ENCODE results near the gene GPX4. TPM values are rescaled to one million over a fixed set of nuclear protein-coding genes. Genes with fewer than 3 reads are reported as not detected.

GPX4 gene
- total and polyA plus RNA-seq, 12 donors, result 332 to 1,424 (median 704) TPM

DNA sequence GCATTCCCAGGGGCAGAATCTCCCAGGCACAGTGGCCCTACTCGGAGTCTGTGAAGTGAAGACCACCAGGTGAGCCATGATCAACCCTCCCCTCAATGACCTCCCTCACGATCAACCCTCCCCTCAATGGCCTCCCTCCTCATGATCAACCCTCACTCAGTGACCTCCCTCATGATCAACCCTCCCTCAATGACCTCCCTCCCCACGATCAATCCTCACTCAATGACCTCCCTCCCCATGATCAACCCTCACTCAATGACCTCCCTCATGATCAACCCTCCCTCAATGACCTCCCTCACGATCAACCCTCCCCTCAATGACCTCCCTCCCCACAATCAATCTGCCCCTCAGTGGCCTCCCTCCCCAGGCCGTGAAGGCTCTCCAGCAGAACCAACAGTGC is 38.1 kb downstream of the GPX4 start:
- Histone ChIP-seq H3K9me3 (replicated peaks in 1 of 3) (no peaks in the 10 kb centered on the region), H3K36me3 (replicated peaks in 1 of 2) (peaks cover 0 to 48% of the 10 kb centered on the region in 2 donors), H3K4me3 (no peak overlapping the region), H3K27me3 (no peaks in the 10 kb centered on the region), H3K27ac (peak overlapping the region in 1 of 5 donors; percentile 6), H3K4me1 (replicated peaks in 1 of 2) (no peaks in the 10 kb centered on the region)
- intact Hi-C loops (cut with DNase I), result no loop called here
- 60 to 77% (median 70%) methylated on average over 4 to 5 of the region's 5 CpGs for WGBS, 4 donors
- DNase-seq, result no peak
- TF ChIP-seq, protein P1, sequence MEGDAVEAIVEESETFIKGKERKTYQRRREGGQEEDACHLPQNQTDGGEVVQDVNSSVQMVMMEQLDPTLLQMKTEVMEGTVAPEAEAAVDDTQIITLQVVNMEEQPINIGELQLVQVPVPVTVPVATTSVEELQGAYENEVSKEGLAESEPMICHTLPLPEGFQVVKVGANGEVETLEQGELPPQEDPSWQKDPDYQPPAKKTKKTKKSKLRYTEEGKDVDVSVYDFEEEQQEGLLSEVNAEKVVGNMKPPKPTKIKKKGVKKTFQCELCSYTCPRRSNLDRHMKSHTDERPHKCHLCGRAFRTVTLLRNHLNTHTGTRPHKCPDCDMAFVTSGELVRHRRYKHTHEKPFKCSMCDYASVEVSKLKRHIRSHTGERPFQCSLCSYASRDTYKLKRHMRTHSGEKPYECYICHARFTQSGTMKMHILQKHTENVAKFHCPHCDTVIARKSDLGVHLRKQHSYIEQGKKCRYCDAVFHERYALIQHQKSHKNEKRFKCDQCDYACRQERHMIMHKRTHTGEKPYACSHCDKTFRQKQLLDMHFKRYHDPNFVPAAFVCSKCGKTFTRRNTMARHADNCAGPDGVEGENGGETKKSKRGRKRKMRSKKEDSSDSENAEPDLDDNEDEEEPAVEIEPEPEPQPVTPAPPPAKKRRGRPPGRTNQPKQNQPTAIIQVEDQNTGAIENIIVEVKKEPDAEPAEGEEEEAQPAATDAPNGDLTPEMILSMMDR (IDR thresholded peaks at IDR 0.05), result no peak
- TF ChIP-seq POLR2A (IDR thresholded peaks at IDR 0.05), result no peak

DNA sequence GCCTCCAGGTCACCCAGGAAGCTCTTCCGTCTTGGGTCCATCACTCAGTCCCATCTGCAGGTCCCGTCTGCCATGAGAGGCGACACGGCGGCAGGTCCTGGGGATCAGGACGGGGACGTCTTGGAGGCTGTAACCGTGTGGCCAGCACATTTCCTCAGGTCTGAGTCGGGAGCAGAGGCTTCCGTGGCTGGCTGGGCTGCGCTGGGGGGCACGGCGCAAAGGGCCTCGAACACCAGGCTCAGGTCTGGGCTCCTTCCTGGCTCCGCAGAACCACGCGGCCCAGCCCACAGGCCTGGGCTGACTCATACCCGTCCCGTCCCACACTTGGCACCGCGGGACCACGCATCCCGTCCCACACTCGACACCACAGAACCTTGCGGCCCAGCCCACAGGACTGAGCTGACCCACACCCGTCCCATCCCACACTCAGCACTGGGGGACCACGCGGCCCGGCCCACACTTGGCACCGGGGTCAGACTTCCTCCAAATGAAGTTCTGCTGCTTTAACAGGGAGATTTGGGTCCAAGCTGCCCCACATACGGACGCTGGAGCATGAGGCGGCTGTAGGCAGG is 40.1 kb downstream of the GPX4 start:
- intact Hi-C loops (cut with DNase I), result no loop called here
- Histone ChIP-seq H3K36me3 (replicated peaks in 1 of 2) (peaks cover 0 to 58% of the 10 kb centered on the region in 2 donors), H3K9me3 (replicated peaks in 1 of 3) (no peaks in the 10 kb centered on the region), H3K27ac (no peak overlapping the region), H3K27me3 (no peaks in the 10 kb centered on the region), H3K4me3 (no peak overlapping the region), H3K4me1 (replicated peaks in 1 of 2) (no peaks in the 10 kb centered on the region)
- WGBS, 4 donors, result 91 to 96% (median 95%) methylated on average over 17 to 33 of the region's 33 CpGs
- TF ChIP-seq, protein P1 (IDR thresholded peaks at IDR 0.05), result no peak
- TF ChIP-seq POLR2A (IDR thresholded peaks at IDR 0.05), result no peak
- no peak for DNase-seq

DNA sequence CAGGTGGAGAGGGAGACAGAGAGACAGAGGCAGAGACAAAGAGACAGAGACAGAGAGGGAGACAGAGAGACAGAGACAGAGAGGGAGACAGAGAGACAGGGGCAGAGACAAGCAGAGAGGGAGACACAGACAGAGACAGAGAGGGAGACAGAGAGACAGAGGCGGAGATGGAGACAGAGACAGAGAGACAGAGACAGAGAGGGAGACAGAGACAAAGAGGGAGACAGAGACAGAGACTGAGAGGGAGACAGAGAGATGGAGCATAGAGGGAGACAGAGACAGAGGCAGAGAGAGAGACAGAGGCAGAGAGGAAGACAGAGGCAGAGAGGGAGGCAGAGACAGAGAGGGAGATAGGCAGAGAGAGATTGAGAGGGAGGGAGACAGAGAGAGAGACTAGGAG is 40.9 kb downstream of the GPX4 start:
- Histone ChIP-seq H3K4me1 (replicated peaks in 1 of 2) (no peaks in the 10 kb centered on the region), H3K36me3 (replicated peaks in 1 of 2) (peaks cover 0 to 64% of the 10 kb centered on the region in 2 donors), H3K27ac (no peak overlapping the region), H3K27me3 (no peaks in the 10 kb centered on the region), H3K4me3 (no peak overlapping the region), H3K9me3 (replicated peaks in 1 of 3) (no peaks in the 10 kb centered on the region)
- no peak for TF ChIP-seq POLR2A (IDR thresholded peaks at IDR 0.05)
- TF ChIP-seq, protein P1 (IDR thresholded peaks at IDR 0.05), result no peak
- intact Hi-C loops (cut with DNase I), result no loop called here
- DNase-seq, result no peak
- WGBS, 4 donors, result 89 to 100% (median 92%) methylated on average over 1 of the region's 1 CpG

DNA sequence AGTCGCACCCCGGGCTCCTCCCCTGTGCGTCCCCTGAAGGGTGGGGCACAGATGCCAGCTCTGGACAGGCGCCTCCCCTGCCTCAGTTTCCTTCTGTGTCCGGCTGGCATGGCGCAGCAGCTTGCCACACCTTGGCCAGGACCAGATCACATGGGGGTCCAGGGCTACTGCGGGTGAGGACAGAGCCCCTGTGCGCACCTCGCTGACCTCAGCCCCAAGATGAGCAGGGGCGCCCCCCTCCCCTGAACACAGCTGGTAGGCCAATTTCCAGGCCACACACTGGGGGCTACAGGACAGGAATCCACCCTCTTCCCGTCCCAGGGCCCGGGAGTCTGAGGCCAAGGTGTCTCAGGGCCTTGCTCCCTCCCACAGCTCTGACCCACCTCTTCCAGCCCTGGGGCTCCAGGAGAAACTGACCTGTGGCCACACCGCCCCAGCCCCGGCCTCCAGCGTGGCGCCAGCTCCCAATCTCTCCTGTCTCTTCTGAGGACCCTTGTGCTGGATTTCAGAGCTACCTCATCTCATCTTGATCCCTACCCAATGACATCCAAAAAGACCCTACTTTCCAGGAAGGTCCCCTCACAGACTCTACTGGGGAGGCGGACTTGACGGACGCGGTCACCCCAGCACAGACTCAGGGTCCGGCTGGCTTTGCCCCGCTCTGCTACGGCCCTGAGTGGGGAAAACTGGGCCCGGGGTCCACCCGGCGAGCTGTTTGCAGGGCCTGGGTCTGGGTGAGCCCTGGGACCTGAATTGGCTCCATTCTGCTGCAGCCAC is 42.0 kb downstream of the GPX4 start:
- 94 to 96% (median 95%) methylated on average over 18 to 26 of the region's 26 CpGs for WGBS, 4 donors
- DNase-seq, result no peak
- Histone ChIP-seq H3K27me3 (no peaks in the 10 kb centered on the region), H3K27ac (peak overlapping the region in 1 of 5 donors; percentile 6), H3K4me1 (replicated peaks in 1 of 2) (peaks cover 5 to 6% of the 10 kb centered on the region in 2 donors), H3K9me3 (replicated peaks in 1 of 3) (no peaks in the 10 kb centered on the region), H3K4me3 (no peak overlapping the region), H3K36me3 (replicated peaks in 1 of 2) (peaks cover 0 to 65% of the 10 kb centered on the region in 2 donors)
- intact Hi-C loops (cut with DNase I), result no loop called here
- TF ChIP-seq POLR2A (IDR thresholded peaks at IDR 0.05), result no peak
- TF ChIP-seq, protein P1 (IDR thresholded peaks at IDR 0.05), result no peak
